GM12878 (cell line): Measurements from ENCODE around the gene NRG2. TPM values are rescaled to one million over a fixed set of nuclear protein-coding genes. Genes with fewer than 3 reads are reported as not detected.

ENCODE experiments used
- ATAC-seq: fragments of 200-7000 bp; cut with Tn5 transposase; 3 replicates; pipeline ENCODE4 v1.9.1; 2020; ENCODE audit warnings: mild to moderate bottlenecking, moderate library complexity
- BruUV-seq: library from RNA; stranded (reverse); fragments of 400-500 nt; replicated peaks from 2 replicates; lab custom pipeline; 2021; lab: Mats Ljungman, UMichigan
- CTCF ChIA-PET: fragments of 300-600 bp; sonication (Branson Sonifier 250); formaldehyde crosslinking; extraction: SDS; loops from one replicate; lab custom pipeline; 2021; ENCODE audit warnings: inconsistent platforms; lab: Yijun Ruan, JAX
- POLR2A ChIA-PET: fragments of 350-600 bp; formaldehyde crosslinking; extraction: SDS; loops from one replicate; lab custom pipeline; 2021; ENCODE audit warnings: inconsistent platforms; lab: Charles Lee
- RAD21 ChIA-PET: fragments of 300-600 bp; sonication (Branson Sonifier 250); formaldehyde crosslinking; loops from one replicate; lab custom pipeline; 2023; ENCODE audit warnings: antibody characterized with exemption; ENCODE audit not compliant: unreplicated experiment; lab: Charles Lee
- SMC1A ChIA-PET: fragments of 300-600 bp; sonication (Branson Sonifier 250); formaldehyde crosslinking; loops from one replicate; lab custom pipeline; 2023; ENCODE audit not compliant: unreplicated experiment, uncharacterized antibody; lab: Charles Lee
- DNase-seq: peaks from one replicate; pipeline ENCODE4 v3.0.0-alpha.2; 2011; ENCODE audit warnings: low read depth, low spot score
- FAIRE-seq: peaks from 3 replicates; lab custom pipeline; 2011; peaks lifted over from hg19 to GRCh38; lab: Jason Lieb, UNC
- H2AFZ ChIP-seq: 2 replicates; pipeline ENCODE4 v1.6.0; 2011; ENCODE audit warnings: low read depth, low read length, control low read depth; ENCODE audit not compliant: control insufficient read depth
- H3K27ac ChIP-seq: 2 replicates; pipeline ENCODE4 v1.5.1; 2011; ENCODE audit warnings: control low read depth; ENCODE audit not compliant: control insufficient read depth, insufficient read depth
- H3K27me3 ChIP-seq, 2 experiments: replicated peaks in 1 of 2; 2 replicates each; pipeline versions ENCODE4 v1.6.0 to v1.6.1; 2011; ENCODE audit warnings: low read length in 1 of 2; ENCODE audit not compliant: control insufficient read depth in 2 of 2, insufficient read depth in 2 of 2
- H3K36me3 ChIP-seq, 2 experiments: 2 replicates each; pipeline ENCODE4 v1.5.1; 2011; ENCODE audit warnings: low read length in 1 of 2; ENCODE audit not compliant: control insufficient read depth in 2 of 2, insufficient read depth in 2 of 2
- H3K4me1 ChIP-seq: 2 replicates; pipeline ENCODE4 v1.6.1; 2011; ENCODE audit warnings: mild to moderate bottlenecking, low read length, moderate library complexity, mixed read lengths; ENCODE audit not compliant: control insufficient read depth, insufficient read depth
- H3K4me2 ChIP-seq: 2 replicates; pipeline ENCODE4 v1.6.0; 2011; ENCODE audit warnings: control low read depth; ENCODE audit not compliant: control insufficient read depth, insufficient read depth
- H3K4me3 ChIP-seq: fragments of 200-600 bp; sonication (generic); 2 replicates; pipeline ENCODE4 v1.5.1; 2016
- H3K79me2 ChIP-seq: 2 replicates; pipeline ENCODE4 v1.6.0; 2011; ENCODE audit warnings: low read length; ENCODE audit not compliant: control insufficient read depth, insufficient read depth
- H3K9ac ChIP-seq: 2 replicates; pipeline ENCODE4 v1.8.0; 2011; ENCODE audit warnings: low read length, control low read depth, mixed read lengths; ENCODE audit not compliant: control insufficient read depth, insufficient read depth
- H3K9me3 ChIP-seq: replicated peaks from 3 replicates; pipeline ENCODE4 v1.5.1; 2011; ENCODE audit warnings: mild to moderate bottlenecking, low read length; ENCODE audit not compliant: control insufficient read depth, insufficient read depth
- H4K20me1 ChIP-seq: 2 replicates; pipeline ENCODE4 v1.6.0; 2011; ENCODE audit not compliant: control insufficient read depth, insufficient read depth
- CBFB ChIP-seq: IDR thresholded peaks from 2 replicates; pipeline ENCODE4 v1.6.1; 2016; ENCODE audit warnings: antibody characterized with exemption, low read depth
- CHD4 ChIP-seq: fragments of 200-600 bp; sonication (generic); IDR thresholded peaks from 2 replicates; pipeline ENCODE4 v1.6.1; 2016; ENCODE audit warnings: mild to moderate bottlenecking
- ELK1 ChIP-seq: IDR thresholded peaks from 2 replicates; pipeline ENCODE4 v1.6.1; 2012; ENCODE audit warnings: low read depth, low read length, improper control_type of control experiment
- HSF1 ChIP-seq: fragments of 150-350 bp; IDR thresholded peaks from 2 replicates; pipeline ENCODE4 v1.6.1; 2014; ENCODE audit warnings: mild to moderate bottlenecking, low read depth, low read length
- IKZF2 ChIP-seq, 2 experiments: fragments of 450-650 bp; IDR thresholded peaks; 2 replicates each; pipeline ENCODE4 v1.6.1; 2017; ENCODE audit warnings: mild to moderate bottlenecking in 2 of 2, moderate library complexity in 2 of 2
- MEF2B ChIP-seq: fragments of 450-650 bp; IDR thresholded peaks from 2 replicates; pipeline ENCODE4 v1.6.1; 2018; ENCODE audit warnings: mild to moderate bottlenecking, moderate library complexity; ENCODE audit not compliant: partially characterized antibody, poor library complexity, severe bottlenecking
- MTA3 ChIP-seq: IDR thresholded peaks from 2 replicates; pipeline ENCODE4 v1.6.1; 2012; ENCODE audit warnings: low read length, inconsistent platforms, borderline replicate concordance
- SKIL ChIP-seq: fragments of 450-650 bp; IDR thresholded peaks from 2 replicates; pipeline ENCODE4 v1.6.1; 2017; ENCODE audit warnings: mild to moderate bottlenecking, low read depth, inconsistent platforms; ENCODE audit not compliant: poor library complexity, severe bottlenecking
- ZBTB4 ChIP-seq: fragments of 450-650 bp; formaldehyde crosslinking; IDR thresholded peaks from 2 replicates; pipeline ENCODE4 v1.4.0; 2022; ENCODE audit warnings: mild to moderate bottlenecking, moderate library complexity
- ZBTB40 ChIP-seq: fragments of 450-650 bp; IDR thresholded peaks from 2 replicates; pipeline ENCODE4 v1.6.1; 2016; ENCODE audit warnings: mild to moderate bottlenecking, moderate library complexity, borderline replicate concordance
- ZNF274 ChIP-seq: IDR thresholded peaks from one replicate; pipeline ENCODE4 v1.8.0; 2011; ENCODE audit not compliant: insufficient read length, insufficient read depth
- WGBS: methylation state at CpG from one replicate; pipeline ENCODE4 v1.1.6; 2016; ENCODE audit warnings: low lambda C conversion rate; ENCODE audit not compliant: insufficient replicate concordance, insufficient coverage; ENCODE audit errors: missing lambda C conversion rate; 5-methylcytosine and 5-hydroxymethylcytosine counted together
- in situ Hi-C: fragments of 300-500 bp; cut with MboI; formaldehyde crosslinking; loops from 9 replicates; pipeline ENCODE4 v1.14.3; 2018; ENCODE audit warnings: mixed read lengths
- intact Hi-C: fragments of 100-400 bp; cut with micrococcal nuclease; formaldehyde crosslinking; loops from one replicate; pipeline ENCODE4 v1.14.2; 2022; ENCODE audit not compliant: unreplicated experiment
- polyA plus RNA-seq, 11 experiments: library from polyadenylated mRNA; depleted of rRNA in 4 of 11; unstranded in 6 of 11; stranded (reverse) in 5 of 11; fragments of >200 nt; fragmentation: Nextera tagmentation in 4 of 11; fragmentation: Illumina TruSeq in 1 of 11; extraction: Ambion mirVana in 4 of 11; extraction: Trizol in 1 of 11; gene quantifications; 1 replicate in 1 of 11; 2 replicates in 10 of 11; pipeline versions ENCODE4 v1.2.1 to v1.2.3, GENCODE V29; 2011 to 2016; ENCODE audit warnings: inconsistent platforms in 2 of 11, missing spikeins in 2 of 11, low read depth in 1 of 11
- total RNA-seq, 4 experiments: library from RNA; depleted of rRNA in 3 of 4; stranded (reverse); fragments of >200 nt in 3 of 4; fragmentation: Illumina TruSeq in 1 of 4; extraction: Trizol in 1 of 4; gene quantifications; 2 replicates each; pipeline versions ENCODE4 v1.2.1 to v1.2.3, GENCODE V29; 2013 to 2021

The NRG2 gene
- total and polyA plus RNA-seq, 10 of the 15 experiments (the other 5 are each of a cell fraction or from before 2014, with no cell fraction given), result 0.10 to 21.7 (median 9.6) TPM

GRCh38 chr5:139798883-139799282, 244.2 kb downstream of the NRG2 start:
- in situ Hi-C loops (no loop called here), intact Hi-C loops (no loop called here)
- ChIA-PET RAD21 (interaction anchor here (0.8 to 1.1 kb wide), 2 partner anchors 12 to 168 kb away, joined by 3 read pairs; no protein-coding TSS in a partner anchor), SMC1A (interaction anchor here (1.1 kb wide), 1 partner anchor 169 kb away, joined by 3 read pairs; no protein-coding TSS in a partner anchor), POLR2A (no interaction called here), CTCF (interaction anchor here (0.6 to 4.2 kb wide), 4 partner anchors 12 to 1620 kb away, joined by 3 to 21 read pairs (median 8); partner anchors contain the start of gene KIF20A)
- H3K9me3 ChIP-seq, result no peaks in the 10 kb centered on the region
- H4K20me1 ChIP-seq, result no peaks in the 10 kb centered on the region; the same call in 1 of the 2 replicates
- BruUV-seq, result no TSS peak
- no peaks in the 10 kb centered on the region for H3K36me3 ChIP-seq
- WGBS, result 0% methylated on average over 2 of the region's 2 CpGs
- no peak overlapping the region for H3K4me3 ChIP-seq
- no peak overlapping the region for H3K27ac ChIP-seq
- no peak overlapping the region for H2AFZ ChIP-seq
- H3K27me3 ChIP-seq, result peaks cover 15 to 22% of the 10 kb centered on the region in 2 experiments
- no peak for FAIRE-seq
- H3K79me2 ChIP-seq, result no peaks in the 10 kb centered on the region
- ATAC-seq, result no peak
- H3K9ac ChIP-seq, result no peak overlapping the region
- no peak overlapping the region for H3K4me2 ChIP-seq
- no peaks in the 10 kb centered on the region for H3K4me1 ChIP-seq
- no peak for DNase-seq
- TF ChIP-seq CBFB, result no peak
- no peak for TF ChIP-seq ZNF274
- no peak for TF ChIP-seq CHD4
- no peak for TF ChIP-seq MTA3
- no peak for TF ChIP-seq HSF1
- TF ChIP-seq SKIL, result no peak
- TF ChIP-seq IKZF2 (IDR thresholded peaks at IDR 0.05), result no peak
- TF ChIP-seq MEF2B, result no peak
- no peak for TF ChIP-seq ELK1
- no peak for TF ChIP-seq ZBTB4 (CRISPR knock-in tag)
- TF ChIP-seq ZBTB40, result no peak
